ENCODE measurements around the gene NSUN5.

GRCh38 chr7:73312831-73313520 lies 4.3 kb upstream of the NSUN5 start:
- TF ChIP-seq CTCF (IDR thresholded peaks at IDR 0.05; ENCODE audit: insufficient read depth, low read length, poor library complexity, severe bottlenecking) (no peak), EZH2phosphoT487 (conservative IDR thresholded peaks at IDR 0.05; ENCODE audit: low read length) (no peak)

Measured in SU-DHL-6 (cell line).